RWPE1 (cell line): ENCODE data around the gene SDHC.

ENCODE experiments used
- CTCF ChIA-PET: fragments of 350-600 bp; sonication (Branson Sonifier 250); formaldehyde crosslinking; extraction: SDS; loops from one replicate; lab custom pipeline; 2021; lab: Yijun Ruan, JAX
- POLR2A ChIA-PET: fragments of 400-600 bp; formaldehyde crosslinking; extraction: SDS; loops from one replicate; lab custom pipeline; 2020; ENCODE audit warnings: antibody characterized with exemption; ENCODE audit not compliant: low non-redundant PET; lab: Yijun Ruan, JAX
- DNase-seq: peaks from one replicate; pipeline ENCODE4 v3.0.0; 2012; ENCODE audit warnings: low spot score
- H3K27ac ChIP-seq: fragments of 450-650 bp; 2 replicates; pipeline ENCODE4 v1.5.1; 2017
- TF ChIP-seq, protein P1 (sequence below): fragments of 450-650 bp; conservative IDR thresholded peaks from 2 replicates; pipeline ENCODE4 v1.5.1; 2017; ENCODE audit warnings: low read depth, mild to moderate bottlenecking

SDHC gene, protein sequence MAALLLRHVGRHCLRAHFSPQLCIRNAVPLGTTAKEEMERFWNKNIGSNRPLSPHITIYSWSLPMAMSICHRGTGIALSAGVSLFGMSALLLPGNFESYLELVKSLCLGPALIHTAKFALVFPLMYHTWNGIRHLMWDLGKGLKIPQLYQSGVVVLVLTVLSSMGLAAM

DNA sequence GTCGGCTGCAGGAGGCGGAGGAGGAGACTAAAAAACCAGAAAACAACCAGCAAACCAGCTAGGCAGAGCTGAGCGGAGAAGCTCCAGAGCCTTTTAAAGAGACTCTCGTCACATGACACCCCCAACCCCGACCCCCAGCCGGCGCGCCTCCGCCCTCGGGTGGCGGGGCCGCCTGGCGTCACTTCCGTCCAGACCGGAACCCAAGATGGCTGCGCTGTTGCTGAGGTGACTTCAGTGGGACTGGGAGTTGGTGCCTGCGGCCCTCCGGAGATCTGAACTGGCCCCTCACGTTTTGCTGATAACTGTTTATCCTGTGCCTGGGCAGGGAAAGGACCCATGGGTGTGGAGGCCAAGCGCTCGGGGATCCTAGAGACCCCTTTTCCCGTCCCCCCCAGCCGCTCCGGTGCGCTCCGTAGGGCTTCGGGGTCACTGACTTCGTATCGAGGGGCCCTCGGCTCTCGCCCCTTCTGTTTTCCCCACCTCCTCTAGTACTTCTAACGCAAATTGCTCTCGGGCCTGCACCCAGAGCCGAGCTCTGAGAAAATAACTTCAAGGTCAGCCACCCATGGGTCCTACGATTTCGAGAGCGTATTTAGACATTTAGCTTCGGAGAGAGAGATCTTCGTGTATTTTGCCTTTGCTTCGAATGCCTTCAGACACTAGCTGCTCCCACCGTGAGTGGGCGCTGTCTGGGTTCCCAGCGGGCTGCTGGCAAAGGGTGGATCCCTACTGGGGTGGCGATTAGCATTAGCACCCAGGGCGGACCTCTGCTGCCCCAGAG lies at the start of gene SDHC:
Gene SDHC, plus strand, starts transcription at position 181 of the 781 bp plus-strand sequence. Its CDS starts 25 bp downstream, at position 206.
- peak; percentile 88 for DNase-seq
- ChIA-PET POLR2A (no interaction called here), CTCF (interaction anchor here (0.5 to 1.6 kb wide), 5 partner anchors 11 to 87 kb away, joined by 3 to 6 read pairs (median 4); no protein-coding TSS in a partner anchor)
- TF ChIP-seq, protein P1, sequence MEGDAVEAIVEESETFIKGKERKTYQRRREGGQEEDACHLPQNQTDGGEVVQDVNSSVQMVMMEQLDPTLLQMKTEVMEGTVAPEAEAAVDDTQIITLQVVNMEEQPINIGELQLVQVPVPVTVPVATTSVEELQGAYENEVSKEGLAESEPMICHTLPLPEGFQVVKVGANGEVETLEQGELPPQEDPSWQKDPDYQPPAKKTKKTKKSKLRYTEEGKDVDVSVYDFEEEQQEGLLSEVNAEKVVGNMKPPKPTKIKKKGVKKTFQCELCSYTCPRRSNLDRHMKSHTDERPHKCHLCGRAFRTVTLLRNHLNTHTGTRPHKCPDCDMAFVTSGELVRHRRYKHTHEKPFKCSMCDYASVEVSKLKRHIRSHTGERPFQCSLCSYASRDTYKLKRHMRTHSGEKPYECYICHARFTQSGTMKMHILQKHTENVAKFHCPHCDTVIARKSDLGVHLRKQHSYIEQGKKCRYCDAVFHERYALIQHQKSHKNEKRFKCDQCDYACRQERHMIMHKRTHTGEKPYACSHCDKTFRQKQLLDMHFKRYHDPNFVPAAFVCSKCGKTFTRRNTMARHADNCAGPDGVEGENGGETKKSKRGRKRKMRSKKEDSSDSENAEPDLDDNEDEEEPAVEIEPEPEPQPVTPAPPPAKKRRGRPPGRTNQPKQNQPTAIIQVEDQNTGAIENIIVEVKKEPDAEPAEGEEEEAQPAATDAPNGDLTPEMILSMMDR, result peak; percentile 42
- H3K27ac ChIP-seq, result peak within 1 kb of the TSS; percentile 86

GRCh38 chr1:161265305-161265704 lies 48.9 kb upstream of the SDHC start:
- ChIA-PET POLR2A (no interaction called here), CTCF (no interaction called here)
- no peak for DNase-seq
- no peak overlapping the region for H3K27ac ChIP-seq
- TF ChIP-seq, protein P1, result no peak

- no peak for DNase-seq
- TF ChIP-seq, protein P1, result no peak
- CTCF ChIA-PET, result no interaction called here
- POLR2A ChIA-PET, result no interaction called here
- no peak overlapping the region for H3K27ac ChIP-seq
These were observed 48.0 kb upstream of the SDHC start for GRCh38 chr1:161266202-161266601.

- CTCF ChIA-PET, result interaction anchor here (0.5 kb wide), 1 partner anchor 36 kb away, joined by 3 read pairs; no protein-coding TSS in a partner anchor
- POLR2A ChIA-PET, result no interaction called here
- H3K27ac ChIP-seq, result no peak overlapping the region
- DNase-seq, result no peak
- TF ChIP-seq, protein P1, result no peak
These were observed 47.3 kb upstream of the SDHC start for GRCh38 chr1:161266836-161267235.

DNA sequence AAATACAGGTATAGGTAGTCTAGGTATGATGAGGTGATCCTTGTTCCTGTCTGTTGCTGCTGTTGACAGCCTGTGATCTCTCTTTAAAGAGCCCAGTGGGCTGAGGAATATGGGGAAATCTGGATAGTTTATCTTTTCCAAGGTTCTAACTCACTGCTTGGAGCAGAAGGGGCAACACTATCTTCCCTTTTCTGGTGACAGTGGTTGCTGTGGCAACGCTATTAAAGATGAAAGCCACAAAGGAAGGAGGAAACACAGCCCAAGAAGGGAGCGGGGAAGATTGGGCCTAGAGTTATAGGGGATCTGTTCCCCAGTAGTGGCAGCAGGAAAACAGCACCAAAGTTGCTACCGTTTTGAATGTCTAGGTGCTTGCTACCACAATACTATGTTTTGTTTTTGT lies 46.9 kb upstream of the SDHC start:
- no peak for DNase-seq
- ChIA-PET POLR2A (no interaction called here), CTCF (interaction anchor here (0.5 kb wide), 1 partner anchor 36 kb away, joined by 3 read pairs; no protein-coding TSS in a partner anchor)
- no peak overlapping the region for H3K27ac ChIP-seq
- TF ChIP-seq, protein P1, result no peak

DNA sequence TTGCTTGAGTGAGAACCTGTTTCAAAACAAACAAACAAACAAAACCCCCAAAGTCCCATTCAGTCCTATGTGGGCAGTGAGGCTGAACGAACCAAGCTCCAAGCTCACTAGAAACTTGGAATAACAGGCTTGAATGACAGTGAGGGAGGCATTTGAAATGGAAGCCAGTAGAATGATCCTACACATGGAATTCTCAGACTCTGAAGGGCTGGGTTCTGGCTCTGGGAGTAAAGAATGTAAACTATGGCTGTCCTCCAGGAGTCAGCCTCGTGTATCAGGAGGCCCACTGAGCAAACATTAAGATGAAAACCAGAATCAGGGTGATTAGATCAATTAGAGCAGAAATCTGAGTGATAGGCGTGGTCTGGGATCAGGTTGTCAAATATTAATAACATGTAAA lies 40.8 kb upstream of the SDHC start:
- DNase-seq, result no peak
- no peak overlapping the region for H3K27ac ChIP-seq
- ChIA-PET POLR2A (no interaction called here), CTCF (no interaction called here)
- TF ChIP-seq, protein P1, result no peak
